ENCODE results near the gene SH3RF3.

SH3RF3 gene

DNA sequence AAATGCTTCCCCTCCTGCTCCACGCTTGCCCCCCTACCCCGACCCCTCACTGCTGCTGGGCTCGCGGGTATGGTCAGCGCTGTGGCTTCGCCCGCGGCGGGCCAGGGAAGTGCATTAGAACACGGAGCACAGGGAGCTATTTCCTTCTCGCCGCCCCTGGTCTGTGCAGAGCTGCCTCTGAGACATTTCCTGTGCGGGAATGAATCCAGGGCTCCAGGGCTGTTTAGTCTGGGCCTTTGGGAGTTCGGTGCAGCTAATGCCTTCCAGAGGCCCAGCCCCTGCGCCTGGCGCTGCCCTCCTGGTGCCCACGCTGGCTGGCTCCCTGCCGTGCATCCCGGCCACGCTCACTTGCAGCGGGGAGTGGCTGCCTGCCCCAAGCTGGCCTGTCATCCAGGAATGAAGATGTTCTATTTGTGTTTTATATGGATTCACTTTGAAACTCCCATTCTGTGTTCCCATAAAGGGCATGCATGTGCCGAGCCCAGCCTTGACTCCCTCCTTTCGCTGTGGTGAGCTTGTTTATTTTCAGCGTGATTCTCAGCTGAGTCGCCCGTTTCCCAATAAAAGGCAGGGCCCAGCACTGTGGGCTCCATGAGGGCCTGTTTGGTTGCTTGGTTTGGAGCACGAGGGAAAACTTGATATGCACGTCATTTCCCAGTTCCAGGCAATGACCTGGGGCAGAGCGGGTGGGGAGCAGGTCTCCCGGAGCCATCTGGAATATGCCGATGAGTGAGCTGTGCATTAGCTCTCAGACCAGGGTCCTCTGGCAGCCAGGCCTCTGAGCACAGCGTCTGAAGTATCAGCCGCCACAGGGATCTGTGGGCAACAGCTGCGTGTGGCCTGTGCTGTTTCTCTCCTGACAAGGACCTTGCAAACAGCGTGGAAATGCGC is 42.7 kb downstream of the SH3RF3 start:
- H3K9me3 Mint-ChIP-seq = no peaks in the 10 kb centered on the region
- no peaks in the 10 kb centered on the region for H3K4me1 Mint-ChIP-seq
- no peak for ATAC-seq (replicated peaks; ENCODE audit: extremely low read depth, poor library complexity, severe bottlenecking)
- no peak for DNase-seq (ENCODE audit: low spot score in 2 of 2)
- H3K36me3 Mint-ChIP-seq (ENCODE audit: insufficient read depth) = no peaks in the 10 kb centered on the region
- no peak overlapping the region for H3K4me3 Mint-ChIP-seq
- H3K27me3 Mint-ChIP-seq = peaks cover 68% of the 10 kb centered on the region
- no peak overlapping the region for H3K27ac Mint-ChIP-seq (ENCODE audit: low read depth)

DNA sequence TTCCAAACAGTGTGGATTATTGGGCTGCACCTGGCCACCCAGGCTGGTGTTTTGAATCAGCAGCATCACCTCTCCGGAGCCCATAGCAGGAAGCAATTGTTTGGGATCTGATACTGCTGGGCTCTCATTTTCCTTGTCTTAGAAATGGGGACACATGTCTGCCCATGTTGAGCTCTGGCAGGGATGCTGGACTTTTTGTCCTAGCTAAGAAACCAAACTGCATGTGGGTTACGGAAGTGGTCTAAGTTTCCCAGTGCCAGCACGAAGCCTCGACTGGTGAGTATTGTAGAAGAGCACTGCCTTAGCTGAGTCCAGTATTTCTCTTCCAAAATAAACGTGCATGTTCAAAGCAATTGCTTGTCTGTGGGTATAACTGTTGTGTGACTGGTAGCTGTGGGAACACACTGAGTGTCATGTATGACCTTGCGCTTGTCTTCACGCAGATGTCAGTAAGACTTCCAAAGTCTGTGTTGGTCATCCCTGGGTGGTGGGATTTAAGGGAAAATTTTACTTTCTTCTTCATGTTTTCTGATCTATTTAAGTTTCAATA is 43.6 kb downstream of the SH3RF3 start:
- Mint-ChIP-seq H3K36me3 (ENCODE audit: insufficient read depth) (no peaks in the 10 kb centered on the region), H3K4me3 (no peak overlapping the region), H3K27me3 (peaks cover 75% of the 10 kb centered on the region), H3K27ac (ENCODE audit: low read depth) (no peak overlapping the region), H3K9me3 (no peaks in the 10 kb centered on the region), H3K4me1 (no peaks in the 10 kb centered on the region)
- ATAC-seq (replicated peaks; ENCODE audit: extremely low read depth, poor library complexity, severe bottlenecking) (no peak), DNase-seq (ENCODE audit: low spot score in 2 of 2) (no peak)

DNA sequence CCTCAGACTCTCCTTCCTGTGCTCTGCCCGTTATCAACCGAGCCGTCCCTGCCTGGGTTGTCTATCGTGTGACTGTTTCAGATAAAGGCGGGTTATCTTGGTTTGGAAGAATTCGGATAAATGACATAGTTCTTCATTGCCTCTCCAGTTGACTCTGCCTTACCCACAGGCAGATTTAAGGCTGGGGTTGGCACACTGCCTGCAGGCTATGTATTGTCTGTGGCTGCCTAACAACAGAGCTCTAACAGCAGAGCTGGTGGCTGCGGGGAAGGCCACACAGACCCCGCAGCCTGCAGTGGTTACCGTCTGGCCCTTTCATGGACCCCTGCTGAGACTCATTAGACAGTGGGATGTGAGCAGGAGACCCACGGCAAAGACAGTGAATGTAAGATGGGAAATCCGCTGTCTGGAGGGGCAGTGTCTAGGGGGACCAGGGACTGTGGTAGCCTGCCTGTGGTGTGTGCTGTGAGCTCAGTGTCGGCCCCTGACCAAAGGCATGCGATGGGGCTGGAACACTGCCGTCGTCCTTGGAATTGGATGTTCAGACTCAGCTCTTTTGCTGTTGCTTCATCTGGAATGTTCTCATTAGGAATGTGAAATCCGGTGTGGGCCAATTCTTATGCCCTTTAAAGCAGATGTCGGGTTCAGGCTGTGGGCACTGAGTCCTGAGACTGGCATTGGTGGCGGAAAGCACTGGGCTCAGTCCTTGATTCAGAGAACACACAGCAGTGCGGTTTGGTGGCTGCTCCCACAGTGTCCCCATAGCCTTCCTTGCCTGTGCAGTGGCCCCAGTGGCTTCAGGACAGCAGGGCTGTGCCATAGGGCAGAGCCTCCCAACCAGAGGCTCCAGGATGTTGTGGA is 44.5 kb downstream of the SH3RF3 start:
- no peak overlapping the region for H3K4me3 Mint-ChIP-seq
- peaks cover 75% of the 10 kb centered on the region for H3K27me3 Mint-ChIP-seq
- H3K27ac Mint-ChIP-seq (ENCODE audit: low read depth) = no peak overlapping the region
- no peak for ATAC-seq (replicated peaks; ENCODE audit: extremely low read depth, poor library complexity, severe bottlenecking)
- no peaks in the 10 kb centered on the region for H3K4me1 Mint-ChIP-seq
- no peak for DNase-seq (ENCODE audit: low spot score in 2 of 2)
- no peaks in the 10 kb centered on the region for H3K9me3 Mint-ChIP-seq
- H3K36me3 Mint-ChIP-seq (ENCODE audit: insufficient read depth) = no peaks in the 10 kb centered on the region

DNA sequence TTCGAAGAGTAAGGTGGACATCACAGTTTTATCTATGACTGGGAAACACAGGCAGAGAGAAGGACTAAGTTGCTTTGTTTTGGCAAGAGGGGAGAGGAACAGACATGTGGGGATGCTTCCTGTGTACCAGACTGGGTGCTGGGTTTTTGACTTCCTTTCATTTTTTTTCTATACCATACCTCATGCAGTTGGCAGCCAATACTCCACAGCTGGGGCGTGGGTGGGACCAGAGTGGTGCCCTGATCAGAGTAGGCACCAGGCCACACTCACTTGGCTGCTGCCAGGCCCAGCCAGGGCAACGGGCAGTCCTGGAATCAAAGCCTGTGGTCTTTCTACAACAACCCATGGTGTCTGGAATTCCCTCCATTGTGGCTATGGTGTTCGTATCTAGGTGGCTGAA is 45.2 kb downstream of the SH3RF3 start:
- Mint-ChIP-seq H3K27me3 (peaks cover 75% of the 10 kb centered on the region), H3K27ac (ENCODE audit: low read depth) (no peak overlapping the region), H3K36me3 (ENCODE audit: insufficient read depth) (no peaks in the 10 kb centered on the region), H3K4me3 (no peak overlapping the region), H3K9me3 (no peaks in the 10 kb centered on the region), H3K4me1 (no peaks in the 10 kb centered on the region)
- DNase-seq (ENCODE audit: low spot score in 2 of 2) (no peak), ATAC-seq (replicated peaks; ENCODE audit: extremely low read depth, poor library complexity, severe bottlenecking) (no peak)

DNA sequence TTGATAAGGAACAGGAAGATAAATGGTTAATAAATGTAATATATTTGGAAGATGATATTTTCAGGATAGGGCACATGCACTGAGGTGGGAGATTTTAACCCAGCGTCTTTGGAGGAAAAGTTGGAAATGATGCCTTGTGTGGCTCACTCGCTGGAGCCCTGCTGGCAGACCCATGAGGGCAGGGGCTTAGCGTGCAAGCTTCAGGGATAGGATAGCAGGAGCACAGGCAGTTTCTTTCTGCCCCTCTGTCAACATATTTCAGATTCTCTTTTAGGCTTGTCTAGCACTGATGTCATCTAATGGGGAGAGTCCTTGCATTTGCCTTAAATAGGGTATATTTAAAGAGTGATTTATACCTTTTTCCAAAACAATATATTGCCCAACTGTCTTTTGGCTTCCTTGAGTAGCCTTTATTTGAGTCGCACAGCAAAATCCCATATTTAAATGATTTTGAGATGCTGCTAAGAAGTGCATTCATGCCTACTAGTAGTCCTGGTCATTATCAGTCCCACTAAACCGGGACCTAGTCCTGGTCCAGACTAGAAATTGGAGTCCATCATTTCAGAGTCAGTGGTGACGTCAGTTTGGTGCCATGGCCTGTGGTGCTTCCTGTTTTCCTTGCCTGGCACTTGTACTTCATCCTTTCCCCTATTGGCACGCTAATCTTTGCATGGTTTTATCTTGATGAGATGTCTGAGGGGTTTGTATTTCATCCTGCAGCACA is 45.8 kb downstream of the SH3RF3 start:
- DNase-seq (ENCODE audit: low spot score in 2 of 2) (no peak), ATAC-seq (replicated peaks; ENCODE audit: extremely low read depth, poor library complexity, severe bottlenecking) (no peak)
- Mint-ChIP-seq H3K27me3 (peaks cover 80% of the 10 kb centered on the region), H3K27ac (ENCODE audit: low read depth) (no peak overlapping the region), H3K9me3 (peaks cover 5% of the 10 kb centered on the region), H3K36me3 (ENCODE audit: insufficient read depth) (no peaks in the 10 kb centered on the region), H3K4me3 (no peak overlapping the region), H3K4me1 (no peaks in the 10 kb centered on the region)

DNA sequence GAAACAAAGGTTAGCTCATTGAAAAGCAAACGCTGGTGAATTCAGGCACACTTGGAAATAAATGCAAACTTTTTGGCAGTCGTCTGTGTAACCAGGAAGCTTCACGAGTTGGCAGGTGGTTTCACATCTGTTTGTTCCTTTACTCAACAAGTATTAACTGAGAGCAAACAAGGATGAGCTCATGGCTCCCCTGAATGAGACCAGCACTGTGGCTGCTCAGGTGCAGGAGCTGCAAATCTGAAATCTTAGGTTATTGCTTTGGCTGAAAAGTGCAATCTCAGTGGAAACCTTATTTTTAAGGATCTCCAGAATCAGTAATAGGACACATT is 46.3 kb downstream of the SH3RF3 start:
- no peak for DNase-seq (ENCODE audit: low spot score in 2 of 2)
- Mint-ChIP-seq H3K4me1 (no peaks in the 10 kb centered on the region), H3K4me3 (no peak overlapping the region), H3K9me3 (peaks cover 10% of the 10 kb centered on the region), H3K36me3 (ENCODE audit: insufficient read depth) (no peaks in the 10 kb centered on the region), H3K27ac (ENCODE audit: low read depth) (no peak overlapping the region), H3K27me3 (peaks cover 86% of the 10 kb centered on the region)
- no peak for ATAC-seq (replicated peaks; ENCODE audit: extremely low read depth, poor library complexity, severe bottlenecking)

DNA sequence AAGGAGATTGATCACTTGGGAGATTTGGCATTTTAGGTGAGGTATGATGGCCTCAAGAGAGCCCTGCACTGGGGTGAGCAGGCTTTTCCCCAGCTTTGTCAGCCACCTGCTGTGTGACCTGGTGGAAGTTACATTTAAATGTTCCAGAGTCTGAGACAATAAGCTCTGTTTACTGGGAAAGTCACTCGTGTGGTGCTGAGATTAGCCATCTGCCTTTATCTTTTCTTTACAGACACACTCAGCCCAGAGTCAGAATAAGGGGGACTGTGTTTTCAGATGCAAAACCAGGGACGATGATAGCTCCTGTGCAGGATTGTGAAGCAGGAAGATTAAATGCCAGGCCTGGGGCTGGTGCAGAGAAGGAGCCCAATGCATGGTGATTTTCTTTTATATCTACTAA is 47.9 kb downstream of the SH3RF3 start:
- peaks cover 15% of the 10 kb centered on the region for H3K9me3 Mint-ChIP-seq
- H3K36me3 Mint-ChIP-seq (ENCODE audit: insufficient read depth) = no peaks in the 10 kb centered on the region
- H3K27ac Mint-ChIP-seq (ENCODE audit: low read depth) = no peak overlapping the region
- peaks cover 100% of the 10 kb centered on the region for H3K27me3 Mint-ChIP-seq
- no peak for ATAC-seq (replicated peaks; ENCODE audit: extremely low read depth, poor library complexity, severe bottlenecking)
- no peak overlapping the region for H3K4me3 Mint-ChIP-seq
- DNase-seq (ENCODE audit: low spot score in 2 of 2) = no peak
- H3K4me1 Mint-ChIP-seq = no peaks in the 10 kb centered on the region

DNA sequence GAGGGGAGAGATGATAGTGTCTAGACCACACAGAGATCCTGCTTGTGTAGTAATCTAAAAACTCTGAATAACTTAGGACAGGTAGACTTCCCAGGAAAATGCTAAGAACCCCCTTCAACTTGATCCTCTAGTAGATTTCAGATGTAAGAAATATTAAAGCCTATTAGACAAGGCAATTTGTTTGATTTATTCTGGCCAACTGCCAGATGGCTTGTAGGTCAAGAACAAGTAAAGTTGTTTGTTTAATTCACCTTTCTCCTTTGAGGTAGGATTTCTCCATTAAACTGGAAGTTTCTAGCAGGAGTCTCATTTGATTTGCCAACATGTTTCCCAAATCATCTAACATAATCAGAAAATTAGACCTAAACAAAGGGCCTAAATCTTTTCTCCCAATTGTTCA is 48.6 kb downstream of the SH3RF3 start:
- Mint-ChIP-seq H3K36me3 (ENCODE audit: insufficient read depth) (no peaks in the 10 kb centered on the region), H3K4me3 (no peak overlapping the region), H3K9me3 (peaks cover 15% of the 10 kb centered on the region), H3K4me1 (no peaks in the 10 kb centered on the region), H3K27me3 (peaks cover 100% of the 10 kb centered on the region), H3K27ac (ENCODE audit: low read depth) (no peak overlapping the region)
- no peak for ATAC-seq (replicated peaks; ENCODE audit: extremely low read depth, poor library complexity, severe bottlenecking)
- DNase-seq (ENCODE audit: low spot score in 2 of 2) = no peak

DNA sequence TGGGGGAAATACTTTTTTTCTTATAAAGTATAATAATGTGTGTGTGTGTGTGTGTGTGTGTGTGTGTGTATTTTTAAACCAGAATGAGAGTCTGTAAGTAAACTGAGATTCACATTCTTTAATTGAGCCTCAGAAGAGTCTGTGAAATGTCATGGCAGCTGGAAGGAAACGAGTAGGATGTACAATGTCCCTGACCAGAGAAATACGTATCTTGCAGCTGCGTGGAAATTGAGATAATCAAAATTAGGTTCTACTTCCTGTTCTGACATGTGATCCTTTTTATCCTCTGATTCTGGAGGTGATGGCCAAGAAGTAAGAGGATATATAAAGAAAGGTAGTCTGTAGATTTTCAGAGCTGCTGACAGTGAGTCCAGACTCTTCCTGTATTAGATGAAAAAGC is 50.0 kb downstream of the SH3RF3 start:
- DNase-seq (ENCODE audit: low spot score in 2 of 2) (no peak), ATAC-seq (replicated peaks; ENCODE audit: extremely low read depth, poor library complexity, severe bottlenecking) (no peak)
- H3K4me3 Mint-ChIP-seq = no peak overlapping the region
- H3K27ac Mint-ChIP-seq (ENCODE audit: low read depth) = no peak overlapping the region
- H3K9me3 Mint-ChIP-seq = peaks cover 15% of the 10 kb centered on the region
- H3K36me3 Mint-ChIP-seq (ENCODE audit: insufficient read depth) = no peaks in the 10 kb centered on the region
- H3K4me1 Mint-ChIP-seq = no peaks in the 10 kb centered on the region
- H3K27me3 Mint-ChIP-seq = peaks cover 100% of the 10 kb centered on the region

DNA sequence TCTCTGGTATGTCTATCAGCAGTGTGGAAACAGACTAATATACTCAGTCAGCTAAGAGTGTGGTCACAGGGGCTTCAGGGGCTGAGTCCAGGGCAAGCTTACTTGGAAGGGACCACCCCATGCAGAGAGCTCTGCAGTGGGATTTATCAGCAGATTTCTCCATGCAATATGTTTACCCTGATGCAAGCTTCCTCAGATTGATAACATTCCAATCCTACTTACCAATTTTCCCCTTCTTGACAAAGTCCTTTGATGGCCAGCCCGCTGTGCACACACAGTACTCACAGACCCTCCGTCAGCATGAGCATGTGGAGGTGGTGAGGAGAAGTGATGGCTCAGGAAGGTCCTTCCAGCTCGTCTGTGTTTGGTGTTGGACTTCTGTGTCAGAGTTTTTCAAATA is 51.8 kb downstream of the SH3RF3 start:
- Mint-ChIP-seq H3K4me3 (no peak overlapping the region), H3K27ac (ENCODE audit: low read depth) (no peak overlapping the region), H3K4me1 (no peaks in the 10 kb centered on the region), H3K27me3 (peaks cover 96% of the 10 kb centered on the region), H3K36me3 (ENCODE audit: insufficient read depth) (no peaks in the 10 kb centered on the region), H3K9me3 (peaks cover 15% of the 10 kb centered on the region)
- no peak for ATAC-seq (replicated peaks; ENCODE audit: extremely low read depth, poor library complexity, severe bottlenecking)
- DNase-seq (ENCODE audit: low spot score in 2 of 2) = no peak

DNA sequence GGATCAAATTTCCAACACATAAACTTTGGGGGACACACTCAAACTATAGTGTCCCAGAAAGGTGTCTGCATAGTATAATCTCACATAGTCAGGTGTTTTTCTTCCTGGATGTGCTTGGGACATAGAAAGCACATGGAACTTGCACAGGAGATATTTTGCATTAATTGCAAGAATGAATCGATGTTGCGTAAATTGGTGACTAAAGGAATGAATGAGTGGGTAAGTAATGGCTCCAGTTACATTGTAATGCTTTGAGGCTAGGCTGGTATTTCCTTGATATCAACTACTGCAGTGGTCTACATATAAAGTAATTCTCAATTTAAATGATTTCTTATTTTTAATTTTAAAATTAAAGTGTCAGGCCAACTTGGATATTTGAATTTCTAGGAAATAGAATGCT is 53.4 kb downstream of the SH3RF3 start:
- no peak overlapping the region for H3K4me3 Mint-ChIP-seq
- H3K27ac Mint-ChIP-seq (ENCODE audit: low read depth) = no peak overlapping the region
- DNase-seq (ENCODE audit: low spot score in 2 of 2) (no peak), ATAC-seq (replicated peaks; ENCODE audit: extremely low read depth, poor library complexity, severe bottlenecking) (no peak)
- H3K4me1 Mint-ChIP-seq = no peaks in the 10 kb centered on the region
- H3K27me3 Mint-ChIP-seq = peaks cover 80% of the 10 kb centered on the region
- peaks cover 15% of the 10 kb centered on the region for H3K9me3 Mint-ChIP-seq
- no peaks in the 10 kb centered on the region for H3K36me3 Mint-ChIP-seq (ENCODE audit: insufficient read depth)

DNA sequence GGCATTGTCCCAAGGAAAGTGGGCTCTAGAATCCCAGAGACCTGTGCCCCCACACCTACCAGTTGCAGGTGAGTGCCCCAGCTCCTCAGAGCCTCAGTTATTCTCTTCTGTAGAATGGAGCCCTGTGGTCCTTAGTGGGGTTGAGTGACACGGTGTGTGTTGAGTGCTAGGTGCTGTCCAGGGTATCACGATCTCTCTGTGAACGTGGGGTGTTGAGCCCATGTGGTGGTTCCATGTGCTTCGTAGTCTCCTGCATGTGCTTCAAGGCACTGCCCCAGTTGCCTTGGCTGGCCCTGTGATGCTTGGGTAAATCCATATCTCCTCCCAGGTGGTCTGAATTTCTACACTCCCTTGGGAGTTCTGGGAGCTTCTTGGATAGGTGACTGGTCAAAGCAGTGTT is 54.9 kb downstream of the SH3RF3 start:
- Mint-ChIP-seq H3K9me3 (peaks cover 15% of the 10 kb centered on the region), H3K4me1 (no peaks in the 10 kb centered on the region), H3K4me3 (no peak overlapping the region), H3K27ac (ENCODE audit: low read depth) (no peak overlapping the region), H3K27me3 (peaks cover 65% of the 10 kb centered on the region), H3K36me3 (ENCODE audit: insufficient read depth) (no peaks in the 10 kb centered on the region)
- ATAC-seq (replicated peaks; ENCODE audit: extremely low read depth, poor library complexity, severe bottlenecking) (no peak), DNase-seq (ENCODE audit: low spot score in 2 of 2) (no peak)
